Measurements from ENCODE around the gene SPSB3. TPM values are rescaled to one million over a fixed set of nuclear protein-coding genes. Genes with fewer than 3 reads are reported as not detected.

SPSB3 gene
- 10 to 100 TPM; 12.3 to 12.8 TPM for total RNA-seq

DNA sequence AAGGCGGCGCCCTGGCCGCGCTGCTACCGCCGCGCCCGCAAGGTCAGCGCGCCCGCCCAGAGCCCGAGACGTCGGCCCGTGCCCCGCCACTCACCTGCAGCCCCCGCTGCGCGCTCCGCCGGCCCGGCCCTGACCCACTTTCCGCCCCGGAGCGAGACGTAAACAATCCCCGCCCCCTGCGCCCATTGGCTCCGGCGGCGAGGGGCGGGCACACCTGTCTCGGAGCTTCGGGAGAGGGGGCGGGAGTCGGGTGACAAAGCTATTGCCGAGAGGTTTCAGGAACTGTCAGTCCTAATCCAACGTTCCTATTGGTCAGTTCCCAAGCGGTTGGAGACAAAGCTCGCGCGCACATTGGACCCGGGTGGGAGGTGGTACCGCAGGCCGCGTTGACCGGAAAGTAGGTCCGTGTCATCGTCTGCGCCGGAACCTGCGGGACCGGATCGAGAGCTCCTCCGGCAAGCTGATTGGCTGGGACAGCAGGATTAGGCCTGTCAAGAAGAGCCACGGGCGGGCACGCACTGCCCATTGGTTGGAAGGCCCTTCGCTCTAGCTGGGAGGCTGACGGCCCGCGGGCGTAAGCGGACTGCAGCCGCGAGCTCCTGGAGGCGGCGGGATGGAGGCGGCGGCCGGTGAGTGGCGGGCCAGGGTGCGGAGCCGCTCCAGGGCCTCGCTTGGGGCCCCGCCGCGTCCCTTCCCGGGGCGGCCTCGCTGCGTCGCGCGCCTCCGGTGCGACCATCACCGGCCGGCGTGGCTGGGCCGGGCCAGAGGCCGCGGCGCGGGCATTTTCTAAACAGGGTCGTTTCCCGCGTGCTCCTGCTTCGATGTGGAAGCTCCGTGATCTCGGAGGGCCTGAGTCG, at the start of gene SPSB3, which contains the start of gene NUBP2:
TSS of gene SPSB3 (minus strand) at position 164 of the 857 bp plus-strand sequence. CDS start 1,088 bp downstream, outside the sequence.
TSS of gene NUBP2 (plus strand) at position 553 of the 857 bp plus-strand sequence. CDS start at position 614, 61 bp downstream.
- Mint-ChIP-seq H3K36me3 (peaks cover 8% of the 10 kb centered on the region), H3K9me3 (no peaks in the 10 kb centered on the region), H3K27ac (peak within 1 kb of the TSS; percentile 86), H3K4me1 (peaks cover 12% of the 10 kb centered on the region), H3K27me3 (no peaks in the 10 kb centered on the region), H3K4me3 (peak within 1 kb of the TSS; percentile 90)
- peak; percentile 99 for DNase-seq

GRCh38 chr16:1831186-1832075, 49.1 kb upstream of the SPSB3 start:
- Mint-ChIP-seq H3K27ac (no peak overlapping the region), H3K4me1 (peaks cover 26% of the 10 kb centered on the region), H3K27me3 (no peaks in the 10 kb centered on the region), H3K4me3 (no peak overlapping the region), H3K9me3 (no peaks in the 10 kb centered on the region), H3K36me3 (peaks cover 3% of the 10 kb centered on the region)
- no peak for DNase-seq

DNA sequence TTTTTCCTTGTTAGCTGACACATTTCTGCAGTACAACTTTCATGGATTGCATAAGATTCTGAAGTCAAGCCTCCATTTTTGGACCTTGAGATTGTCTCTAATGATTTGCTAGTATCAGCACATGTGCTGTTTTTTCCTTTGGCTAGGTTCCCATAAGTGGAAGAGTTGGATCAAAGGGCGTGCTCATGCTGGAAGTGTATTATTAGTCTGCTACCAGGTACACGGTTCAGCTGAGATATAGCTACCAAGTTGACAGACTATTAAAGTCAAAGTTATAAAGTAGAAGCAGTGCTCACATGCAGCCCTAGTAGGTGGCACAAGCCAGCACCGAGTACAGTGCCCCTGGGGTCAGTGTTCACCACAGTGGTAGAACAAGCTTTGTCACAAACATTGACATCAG, 47.8 kb upstream of the SPSB3 start:
- no peaks in the 10 kb centered on the region for H3K9me3 Mint-ChIP-seq
- peaks cover 30% of the 10 kb centered on the region for H3K4me1 Mint-ChIP-seq
- H3K27me3 Mint-ChIP-seq = no peaks in the 10 kb centered on the region
- no peak overlapping the region for H3K4me3 Mint-ChIP-seq
- no peak for DNase-seq
- peaks cover 3% of the 10 kb centered on the region for H3K36me3 Mint-ChIP-seq
- H3K27ac Mint-ChIP-seq = no peak overlapping the region

DNA sequence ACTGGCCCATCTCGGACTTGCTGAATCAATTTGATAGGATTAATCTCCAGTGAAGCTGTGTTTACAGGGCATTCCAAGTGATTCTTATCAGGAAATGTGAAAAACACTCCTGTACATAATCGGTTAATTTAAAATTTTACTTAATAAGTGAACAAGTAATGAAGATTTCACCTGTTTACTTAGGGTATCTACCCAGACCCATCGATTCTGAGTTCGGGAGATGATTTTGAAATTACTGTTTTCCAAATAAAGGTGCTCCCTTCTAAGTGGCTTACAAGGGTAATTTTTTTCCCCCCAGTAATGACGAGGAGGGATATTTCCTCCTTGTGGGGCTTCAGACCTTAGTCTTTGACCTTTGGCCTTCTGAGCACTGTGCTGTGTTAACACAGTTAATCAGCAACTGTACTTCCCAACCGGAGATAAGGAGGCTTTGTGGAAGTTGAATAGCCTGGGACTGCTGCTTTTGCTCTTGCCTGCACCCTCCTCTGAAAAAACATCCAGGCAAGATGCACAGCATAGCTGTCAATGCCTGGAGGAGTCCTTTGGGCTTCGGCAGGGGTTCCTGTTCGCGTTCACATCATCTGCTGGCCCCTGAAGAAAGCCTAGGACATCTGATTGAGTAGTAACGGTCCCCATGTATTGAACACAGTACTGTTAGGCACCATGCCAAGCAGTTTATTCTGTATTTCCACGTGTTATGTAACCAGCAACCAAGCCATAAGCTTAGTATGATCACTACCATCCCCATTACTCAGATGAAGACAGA, 46.5 kb upstream of the SPSB3 start:
- no peaks in the 10 kb centered on the region for H3K27me3 Mint-ChIP-seq
- H3K36me3 Mint-ChIP-seq = peaks cover 3% of the 10 kb centered on the region
- no peak for DNase-seq
- no peaks in the 10 kb centered on the region for H3K9me3 Mint-ChIP-seq
- no peak overlapping the region for H3K27ac Mint-ChIP-seq
- H3K4me3 Mint-ChIP-seq = peak overlapping the region; percentile 93
- peaks cover 35% of the 10 kb centered on the region for H3K4me1 Mint-ChIP-seq

- Mint-ChIP-seq H3K4me1 (peaks cover 37% of the 10 kb centered on the region), H3K9me3 (no peaks in the 10 kb centered on the region), H3K4me3 (peak within 1 kb of the TSS; percentile 93), H3K36me3 (peaks cover 1% of the 10 kb centered on the region), H3K27me3 (no peaks in the 10 kb centered on the region), H3K27ac (peak within 1 kb of the TSS; percentile 87)
- peak; percentile 91 for DNase-seq
Observed at GRCh38 chr16:1826691-1827573, 44.6 kb upstream of the SPSB3 start, which contains the start of the genes FAHD1 and HAGH. Gene FAHD1 (plus strand): TSS chr16:1827206. CDS start chr16:1827239, 33 bp downstream. Gene HAGH (minus strand): TSS chr16:1826825. CDS start chr16:1826787, 38 bp downstream.

DNA sequence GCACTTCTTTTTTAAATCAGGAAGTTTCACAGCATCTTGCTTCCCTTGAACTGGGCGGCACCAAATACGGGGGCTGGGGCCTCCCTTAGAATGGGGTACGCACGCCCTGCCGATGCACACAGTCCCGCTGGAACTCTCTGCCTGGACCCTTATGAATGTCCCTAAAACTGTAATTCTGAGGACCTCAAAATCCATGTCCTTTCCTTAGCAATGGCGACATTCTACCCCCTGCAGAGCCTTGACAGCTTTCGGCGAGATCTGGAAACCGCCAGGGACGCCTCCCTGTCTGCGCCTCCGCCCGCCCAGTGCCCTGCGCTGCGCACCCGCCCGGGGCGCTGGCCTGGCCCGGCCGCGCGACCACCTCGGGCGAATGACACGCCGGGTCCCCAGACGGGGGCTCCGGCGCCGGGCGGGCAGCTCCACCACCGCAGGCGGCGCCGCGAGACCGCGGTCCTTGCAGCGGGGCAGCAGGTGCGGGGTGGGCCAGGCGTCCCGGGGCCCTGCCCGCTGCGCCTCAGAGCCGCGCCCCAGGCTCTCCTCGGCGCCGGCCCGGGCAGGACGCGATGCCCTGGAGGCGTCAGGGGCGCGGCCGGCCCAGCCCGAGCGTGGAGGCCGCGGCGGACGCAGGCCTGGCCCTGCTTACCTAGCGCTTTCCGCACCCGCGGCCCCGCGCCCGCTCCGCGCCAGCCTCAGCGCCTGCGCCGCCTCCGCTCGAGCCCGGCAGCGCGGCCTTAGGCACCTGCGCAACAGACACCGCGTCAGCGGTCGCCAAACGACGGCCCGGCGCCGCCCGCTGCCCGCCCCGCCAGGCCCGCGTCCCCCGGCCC, 43.7 kb upstream of the SPSB3 start:
- DNase-seq = peak; percentile 83
- Mint-ChIP-seq H3K27ac (peak overlapping the region; percentile 67), H3K36me3 (peaks cover 1% of the 10 kb centered on the region), H3K27me3 (no peaks in the 10 kb centered on the region), H3K4me1 (peaks cover 37% of the 10 kb centered on the region), H3K9me3 (no peaks in the 10 kb centered on the region), H3K4me3 (peak overlapping the region; percentile 80)

DNA sequence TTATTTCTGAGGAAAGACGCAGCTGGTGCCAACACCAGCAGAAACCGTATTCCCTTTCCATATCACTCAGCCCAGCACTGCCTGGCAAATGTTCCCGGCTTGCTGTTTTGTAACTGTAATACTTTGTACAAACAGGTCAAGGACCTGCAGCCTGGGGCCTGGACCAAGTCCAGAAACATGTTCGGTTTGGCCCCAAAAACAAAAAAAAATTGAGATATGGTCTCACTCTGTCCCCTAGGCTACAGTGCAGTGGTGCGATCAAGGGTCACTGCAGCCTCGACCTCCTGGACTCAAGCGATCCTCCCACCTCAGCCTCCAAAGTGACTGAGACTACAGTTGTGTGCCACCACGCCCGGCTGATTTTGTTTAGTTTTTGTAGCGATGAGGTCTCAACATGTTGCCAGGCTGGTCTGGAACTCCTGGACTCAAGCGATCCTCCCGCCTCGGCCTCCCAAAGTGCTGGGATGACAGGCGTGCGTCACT, 43.1 kb upstream of the SPSB3 start:
- Mint-ChIP-seq H3K27ac (peak overlapping the region; percentile 67), H3K4me3 (peak overlapping the region; percentile 80), H3K27me3 (no peaks in the 10 kb centered on the region), H3K4me1 (peaks cover 35% of the 10 kb centered on the region), H3K9me3 (no peaks in the 10 kb centered on the region), H3K36me3 (peaks cover 3% of the 10 kb centered on the region)
- no peak for DNase-seq

- Mint-ChIP-seq H3K27me3 (no peaks in the 10 kb centered on the region), H3K4me1 (peaks cover 21% of the 10 kb centered on the region), H3K36me3 (peaks cover 3% of the 10 kb centered on the region), H3K9me3 (no peaks in the 10 kb centered on the region), H3K4me3 (no peak overlapping the region), H3K27ac (no peak overlapping the region)
- DNase-seq = no peak
Observed at GRCh38 chr16:1823821-1824220, 41.5 kb upstream of the SPSB3 start.

- Mint-ChIP-seq H3K4me1 (peaks cover 15% of the 10 kb centered on the region), H3K27me3 (no peaks in the 10 kb centered on the region), H3K4me3 (no peak overlapping the region), H3K27ac (no peak overlapping the region), H3K9me3 (no peaks in the 10 kb centered on the region), H3K36me3 (peaks cover 3% of the 10 kb centered on the region)
- no peak for DNase-seq
Observed at GRCh38 chr16:1822801-1823200, 40.4 kb upstream of the SPSB3 start.

DNA sequence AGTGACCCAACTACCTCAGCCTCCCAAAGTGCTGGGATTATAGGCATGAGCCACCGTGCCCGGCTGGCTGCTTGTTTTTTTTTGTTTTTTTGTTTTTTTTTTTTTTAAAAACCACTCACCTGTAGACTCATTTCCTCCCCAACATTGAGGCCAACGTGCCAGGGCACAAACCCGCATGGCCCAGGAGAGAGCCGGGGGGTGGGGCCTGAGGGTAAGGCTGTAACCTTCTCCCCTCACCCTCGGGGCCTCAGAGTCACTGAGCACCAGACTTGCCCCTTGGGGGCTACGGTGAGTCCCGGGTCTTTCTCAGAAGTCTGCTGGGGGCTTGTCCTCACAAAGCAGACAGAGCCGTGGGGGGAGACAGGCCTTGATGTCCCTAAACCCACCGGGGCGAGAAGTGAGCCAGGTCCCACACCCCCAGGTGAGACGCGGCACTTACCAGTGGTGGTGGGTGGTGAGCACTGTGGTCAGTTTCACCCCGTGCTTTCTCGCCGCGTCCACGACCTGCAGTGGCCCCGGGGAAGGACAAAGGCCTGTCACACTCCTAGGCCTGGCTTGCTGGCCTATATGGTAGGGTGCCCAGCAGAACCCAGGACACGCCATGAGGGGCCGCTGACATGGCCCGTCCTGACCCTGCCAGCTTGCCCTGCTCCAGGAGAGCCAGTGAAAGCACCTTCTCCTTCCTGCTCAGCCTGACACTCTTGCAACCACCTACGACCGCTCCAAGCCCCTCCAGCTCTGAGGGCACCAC, 39.7 kb upstream of the SPSB3 start:
- Mint-ChIP-seq H3K4me1 (peaks cover 12% of the 10 kb centered on the region), H3K36me3 (peaks cover 2% of the 10 kb centered on the region), H3K27ac (no peak overlapping the region), H3K27me3 (no peaks in the 10 kb centered on the region), H3K4me3 (no peak overlapping the region), H3K9me3 (no peaks in the 10 kb centered on the region)
- DNase-seq = no peak

GRCh38 chr16:1820946-1821290, 38.5 kb upstream of the SPSB3 start:
- H3K27ac Mint-ChIP-seq = no peak overlapping the region
- no peak for DNase-seq
- H3K36me3 Mint-ChIP-seq = peaks cover 2% of the 10 kb centered on the region
- no peaks in the 10 kb centered on the region for H3K9me3 Mint-ChIP-seq
- no peak overlapping the region for H3K4me3 Mint-ChIP-seq
- peaks cover 12% of the 10 kb centered on the region for H3K4me1 Mint-ChIP-seq
- H3K27me3 Mint-ChIP-seq = no peaks in the 10 kb centered on the region

- Mint-ChIP-seq H3K27ac (no peak overlapping the region), H3K36me3 (peaks cover 3% of the 10 kb centered on the region), H3K4me1 (peaks cover 8% of the 10 kb centered on the region), H3K9me3 (no peaks in the 10 kb centered on the region), H3K4me3 (no peak overlapping the region), H3K27me3 (no peaks in the 10 kb centered on the region)
- no peak for DNase-seq
Observed at GRCh38 chr16:1820096-1820945, 38.0 kb upstream of the SPSB3 start.

Measured in activated naive CD8-positive, alpha-beta T cell treated with anti-CD3 and anti-CD28 coated beads for 36 hours (primary cell).